Hypothalamus (tissue), 51 donors: ENCODE data around the gene REPS2.

Experiments used
- DNase-seq, 51 donors: peaks; one replicate each; lab custom pipeline; 2025; lab: John Stamatoyannopoulos, UW

REPS2 gene

GRCh38 chrX:17031827-17032226, 85.4 kb downstream of the REPS2 start:
- no peak for DNase-seq

GRCh38 chrX:17032351-17032750, 85.9 kb downstream of the REPS2 start:
- DNase-seq: no peak

GRCh38 chrX:17033225-17033624, 86.8 kb downstream of the REPS2 start:
- DNase-seq: no peak

GRCh38 chrX:17035111-17035510, 88.7 kb downstream of the REPS2 start:
- DNase-seq: no peak

- DNase-seq: no peak
Observed at GRCh38 chrX:17036171-17036961, 89.9 kb downstream of the REPS2 start.

GRCh38 chrX:17038277-17038676, 91.8 kb downstream of the REPS2 start:
- DNase-seq: no peak

GRCh38 chrX:17038681-17039161, 92.3 kb downstream of the REPS2 start:
- DNase-seq: peak in 3 of 51 donors; percentile 1 to 19 (median 3)

- no peak for DNase-seq
Observed at GRCh38 chrX:17039826-17040225, 93.4 kb downstream of the REPS2 start.

GRCh38 chrX:17040711-17041110, 94.3 kb downstream of the REPS2 start:
- no peak for DNase-seq

- no peak for DNase-seq
Observed at GRCh38 chrX:17042037-17042436, 95.6 kb downstream of the REPS2 start.

GRCh38 chrX:17046478-17047097, 100.1 kb downstream of the REPS2 start:
- DNase-seq: peak in 35 of 51 donors; percentile 0 to 68 (median 19)

GRCh38 chrX:17047224-17047623, 100.8 kb downstream of the REPS2 start:
- no peak for DNase-seq

- no peak for DNase-seq
Observed at GRCh38 chrX:17052210-17052609, 105.8 kb downstream of the REPS2 start.

GRCh38 chrX:17052793-17053192, 106.3 kb downstream of the REPS2 start:
- DNase-seq: no peak

- DNase-seq: no peak
Observed at GRCh38 chrX:17053502-17053901, 107.0 kb downstream of the REPS2 start.

- DNase-seq: no peak
Observed at GRCh38 chrX:17056868-17057608, 110.6 kb downstream of the REPS2 start.

- DNase-seq: no peak
Observed at GRCh38 chrX:17062065-17062464, 115.6 kb downstream of the REPS2 start.

GRCh38 chrX:17065100-17065499, 118.6 kb downstream of the REPS2 start:
- DNase-seq: no peak

GRCh38 chrX:17067534-17067933, 121.1 kb downstream of the REPS2 start:
- DNase-seq: peak in 2 of 51 donors; percentile 2 to 4

GRCh38 chrX:17072301-17072700, 125.8 kb downstream of the REPS2 start:
- no peak for DNase-seq

- DNase-seq: no peak
Observed at GRCh38 chrX:17072721-17073230, 126.3 kb downstream of the REPS2 start.
